Measurements from ENCODE around the gene IRF2. TPM values are rescaled to one million over a fixed set of nuclear protein-coding genes. Genes with fewer than 3 reads are reported as not detected.

IRF2 gene
- total and polyA plus RNA-seq, 2 of the 8 experiments (the other 6 are each of a cell fraction or from before 2014, with no cell fraction given): 13.8 to 17.0 TPM

- Histone ChIP-seq H3K23ac (ENCODE audit: insufficient read length) (no peak overlapping the region), H2BK120ac (replicated peaks; ENCODE audit: low read depth, low read length) (no peak overlapping the region), H3K4ac (replicated peaks; ENCODE audit: insufficient read length, low read depth, low read length) (no peak overlapping the region), H3K4me2 (ENCODE audit: insufficient read depth in 1 of 2, low read depth in 2 of 2, low read length in 2 of 2) (no peak overlapping the region), H3K27me3 (replicated peaks in 1 of 4; ENCODE audit: control insufficient read depth in 3 of 4, extremely low read depth in 1 of 4, insufficient read depth in 3 of 4, low read length in 3 of 4) (no peaks in the 10 kb centered on the region), H2AK5ac (ENCODE audit: low read depth, low read length) (no peak overlapping the region), H2BK15ac (ENCODE audit: low read length) (0 out of 2 replicates have a peak overlapping the region, but pooled peaks have one; percentile 25), H2AFZ (ENCODE audit: low read length) (peak overlapping the region; percentile 88; the same call in 1 of the 2 replicates), H4K91ac (replicated peaks; ENCODE audit: insufficient read length, low read length) (no peak overlapping the region), H3K9me3 (ENCODE audit: insufficient read depth in 2 of 2, low read depth in 1 of 2, low read length in 1 of 2) (no peaks in the 10 kb centered on the region), H3K27ac (ENCODE audit: low read depth, low read length) (no peak overlapping the region), H3K23me2 (ENCODE audit: low read depth, low read length) (no peaks in the 10 kb centered on the region), H2BK5ac (ENCODE audit: low read depth, low read length) (no peak overlapping the region; the same call in 1 of the 2 replicates), H3K36me3 (ENCODE audit: control insufficient read depth in 2 of 4, insufficient read depth in 4 of 4, low read length in 3 of 4) (no peaks in the 10 kb centered on the region), H2BK12ac (ENCODE audit: low read depth, low read length) (no peak overlapping the region), H3K18ac (ENCODE audit: extremely low read depth, low read length) (no peak overlapping the region), H3K14ac (ENCODE audit: insufficient read length) (no peak overlapping the region), H3K79me2 (ENCODE audit: control insufficient read depth in 1 of 2, insufficient read depth in 2 of 2, low read length in 2 of 2) (no peaks in the 10 kb centered on the region), H4K20me1 (replicated peaks in 1 of 2; ENCODE audit: control insufficient read depth in 1 of 2, insufficient read depth in 2 of 2, low read length in 2 of 2) (no peaks in the 10 kb centered on the region), H3K56ac (replicated peaks; ENCODE audit: insufficient read length, low read depth, low read length) (no peak overlapping the region), H3K4me1 (replicated peaks in 1 of 4; ENCODE audit: control insufficient read depth in 3 of 4, insufficient read depth in 4 of 4, low read length in 3 of 4) (peaks cover 0 to 9% (median 2%) of the 10 kb centered on the region in 4 experiments; a peak in 3 of 7 replicates), H4K5ac (ENCODE audit: insufficient read length, low read depth, low read length) (no peak overlapping the region), H3K4me3 (ENCODE audit: extremely low read depth in 1 of 4, insufficient read depth in 2 of 4, low read depth in 3 of 4, low read length in 4 of 4) (no peak overlapping the region), H4K8ac (ENCODE audit: extremely low read depth, insufficient read depth, low read length) (no peak overlapping the region), H3K79me1 (ENCODE audit: low read depth, low read length) (no peaks in the 10 kb centered on the region), H3K9ac (replicated peaks in 1 of 4; ENCODE audit: extremely low read depth in 1 of 4, low read depth in 3 of 4, low read length in 3 of 4) (no peak overlapping the region), H2BK20ac (ENCODE audit: low read length) (peak overlapping the region; percentile 44; the same call in 1 of the 2 replicates)
- 91% methylated on average over 2 of the region's 2 CpGs; no CpG with 5 or more reads in 1 of the 2 experiments for WGBS, 2 experiments (ENCODE audit: extremely low coverage in 1 of 2, insufficient coverage in 1 of 2, insufficient read length in 1 of 2, insufficient replicate concordance in 2 of 2, low coverage in 1 of 2, low lambda C conversion rate in 2 of 2, missing lambda C conversion rate in 1 of 2)
- ChIA-PET CTCF (ENCODE audit: partially characterized antibody) (interaction anchor here (0.6 kb wide), 1 partner anchor 36 kb away, joined by 3 read pairs; no protein-coding TSS in a partner anchor), POLR2A (ENCODE audit: partially characterized antibody) (interaction anchor here (0.7 kb wide), 1 partner anchor 33 kb away, joined by 3 read pairs; no protein-coding TSS in a partner anchor)
- TF ChIP-seq RXRA (IDR thresholded peaks at IDR 0.05; ENCODE audit: insufficient read depth, low read depth, low read length) (no peak), SRF (IDR thresholded peaks at IDR 0.05; ENCODE audit: low read depth, low read length) (no peak), CTBP2 (IDR thresholded peaks at IDR 0.05; ENCODE audit: borderline replicate concordance, insufficient read depth, insufficient read length, low read length) (no peak), TAF1 (IDR thresholded peaks at IDR 0.05; ENCODE audit: low read depth, low read length) (no peak), EP300 (IDR thresholded peaks at IDR 0.05; ENCODE audit: borderline replicate concordance in 1 of 2, low read depth in 2 of 2, low read length in 2 of 2) (no peak)
- DNase-seq (ENCODE audit: low read depth in 1 of 2, low spot score in 2 of 2): peak in 1 of 2 experiments; percentile 22
- FAIRE-seq: no peak
Measured at GRCh38 chr4:184355111-184355604, 119.2 kb downstream of the IRF2 start.
